GM19467 (cell line): ENCODE results near the gene RAB3D.
"Not testable (repeated sequence)": the region's sequence is repeated elsewhere in the genome, so short reads cannot be mapped to it uniquely, and the experiment has no call there.

Experiments
- ATAC-seq: cut with Tn5 transposase; IDR thresholded peaks from one replicate; pipeline ENCODE4 v1.9.1; 2021; ENCODE audit warnings: mild to moderate bottlenecking, moderate library complexity; ENCODE audit not compliant: unreplicated experiment

The RAB3D gene

GRCh38 chr19:11339254-11340098 is at the start of gene RAB3D:
RAB3D (minus strand) TSS chr19:11339657; CDS start chr19:11337399, 2,258 bp downstream.
- no peak for ATAC-seq

GRCh38 chr19:11387162-11388034 is 47.9 kb upstream of the RAB3D start:
- no peak for ATAC-seq

GRCh38 chr19:11384778-11385129 is 45.3 kb upstream of the RAB3D start:
- no peak for ATAC-seq

- ATAC-seq, result no peak
These were observed 44.2 kb upstream of the RAB3D start for GRCh38 chr19:11383706-11384048.

GRCh38 chr19:11382898-11383705 is 43.6 kb upstream of the RAB3D start:
- ATAC-seq, result no peak

- peak; percentile 74 for ATAC-seq
These were observed 41.4 kb upstream of the RAB3D start for GRCh38 chr19:11380653-11381537.

- ATAC-seq, result no peak
These were observed 40.4 kb upstream of the RAB3D start for GRCh38 chr19:11379857-11380350.

GRCh38 chr19:11379269-11379845 is 39.9 kb upstream of the RAB3D start:
- ATAC-seq, result not testable (repeated sequence)

- no peak for ATAC-seq
These were observed 39.1 kb upstream of the RAB3D start for GRCh38 chr19:11378319-11379189.

GRCh38 chr19:11377756-11378155 is 38.3 kb upstream of the RAB3D start:
- ATAC-seq, result no peak

- no peak for ATAC-seq
These were observed 37.8 kb upstream of the RAB3D start for GRCh38 chr19:11377237-11377636.

- peak; percentile 29 for ATAC-seq
These were observed 35.9 kb upstream of the RAB3D start for GRCh38 chr19:11375143-11375948.

- peak; percentile 86 for ATAC-seq
These were observed 35.1 kb upstream of the RAB3D start, which contains the start of gene SWSAP1 for GRCh38 chr19:11374433-11375142. SWSAP1 (plus strand) TSS chr19:11374666; CDS start chr19:11374681, 15 bp downstream.

- ATAC-seq, result no peak
These were observed 34.5 kb upstream of the RAB3D start for GRCh38 chr19:11373885-11374432.

GRCh38 chr19:11373166-11373884 is 33.9 kb upstream of the RAB3D start:
- ATAC-seq, result no peak

- ATAC-seq, result no peak
These were observed 31.3 kb upstream of the RAB3D start for GRCh38 chr19:11370744-11371143.
